ACC112 (cell line): ENCODE results near the gene ATP8A1.

Source experiments
- H2AFZ ChIP-seq: fragments of 200-600 bp; sonication (generic); one replicate; pipeline ENCODE4 v1.6.0; 2017; ENCODE audit warnings: antibody characterized with exemption, low read length; ENCODE audit not compliant: unreplicated experiment
- H3K27ac ChIP-seq: fragments of 200-600 bp; sonication (generic); 2 replicates; pipeline ENCODE4 v1.5.1; 2014; ENCODE audit warnings: low read depth, mild to moderate bottlenecking, antibody characterized with exemption, low read length, moderate library complexity
- H3K27me3 ChIP-seq: fragments of 200-600 bp; sonication (generic); 2 replicates; pipeline ENCODE4 v1.6.1; 2014; ENCODE audit warnings: mild to moderate bottlenecking, antibody characterized with exemption, low read length, moderate library complexity, mixed read lengths; ENCODE audit not compliant: insufficient read depth
- H3K36me3 ChIP-seq: fragments of 200-600 bp; sonication (generic); 2 replicates; pipeline ENCODE4 v1.6.1; 2016; ENCODE audit warnings: mild to moderate bottlenecking, antibody characterized with exemption, low read length, moderate library complexity, mixed read lengths; ENCODE audit not compliant: insufficient read depth
- H3K4me1 ChIP-seq: fragments of 200-600 bp; sonication (generic); one replicate; pipeline ENCODE4 v1.6.1; 2016; ENCODE audit warnings: low read length, mixed read lengths; ENCODE audit not compliant: insufficient read depth, unreplicated experiment, control insufficient read depth
- H3K4me3 ChIP-seq: fragments of 200-600 bp; sonication (generic); 2 replicates; pipeline ENCODE4 v1.5.1; 2014; ENCODE audit warnings: mild to moderate bottlenecking, low read depth, low read length
- H3K79me2 ChIP-seq: fragments of 200-600 bp; sonication (generic); one replicate; pipeline ENCODE4 v1.6.0; 2016; ENCODE audit warnings: low read length; ENCODE audit not compliant: control insufficient read depth, unreplicated experiment, insufficient read depth

Gene ATP8A1

DNA sequence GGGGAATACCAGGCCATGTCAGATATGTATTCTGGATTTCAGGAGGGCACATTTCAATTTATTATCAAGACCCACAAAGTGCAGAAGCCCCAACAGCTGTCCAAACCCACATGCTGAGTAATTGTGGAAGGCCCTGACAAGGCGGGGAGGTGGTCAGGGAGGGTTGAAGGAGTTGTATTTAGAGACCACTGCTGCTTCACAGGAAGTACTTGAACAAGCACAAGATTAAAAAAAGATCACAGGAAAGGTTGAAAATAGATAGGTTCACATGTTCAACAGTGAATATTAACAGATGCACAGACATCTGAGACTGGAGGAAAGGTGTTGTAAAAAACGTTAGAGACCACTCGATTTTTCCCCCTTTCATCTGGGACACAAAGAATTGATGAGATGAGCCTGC lies 17.9 kb downstream of the ATP8A1 start:
- Histone ChIP-seq H3K27ac (no peak overlapping the region), H3K79me2 (no peaks in the 10 kb centered on the region)

GRCh38 chr4:42638321-42638720 lies 18.6 kb downstream of the ATP8A1 start:
- Histone ChIP-seq H3K4me3 (no peak overlapping the region), H2AFZ (no peak overlapping the region), H3K79me2 (no peaks in the 10 kb centered on the region), H3K27ac (no peak overlapping the region), H3K36me3 (no peaks in the 10 kb centered on the region), H3K4me1 (no peaks in the 10 kb centered on the region), H3K27me3 (peaks cover 12% of the 10 kb centered on the region; the same call in 1 of the 2 replicates)

More for the DNA sequence above, 17.9 kb downstream of the ATP8A1 start:
- H3K4me1 ChIP-seq, result no peaks in the 10 kb centered on the region
- no peak overlapping the region for H3K4me3 ChIP-seq
- H3K27me3 ChIP-seq, result peaks cover 12% of the 10 kb centered on the region; the same call in 1 of the 2 replicates
- H3K36me3 ChIP-seq, result no peaks in the 10 kb centered on the region
- H2AFZ ChIP-seq, result no peak overlapping the region

DNA sequence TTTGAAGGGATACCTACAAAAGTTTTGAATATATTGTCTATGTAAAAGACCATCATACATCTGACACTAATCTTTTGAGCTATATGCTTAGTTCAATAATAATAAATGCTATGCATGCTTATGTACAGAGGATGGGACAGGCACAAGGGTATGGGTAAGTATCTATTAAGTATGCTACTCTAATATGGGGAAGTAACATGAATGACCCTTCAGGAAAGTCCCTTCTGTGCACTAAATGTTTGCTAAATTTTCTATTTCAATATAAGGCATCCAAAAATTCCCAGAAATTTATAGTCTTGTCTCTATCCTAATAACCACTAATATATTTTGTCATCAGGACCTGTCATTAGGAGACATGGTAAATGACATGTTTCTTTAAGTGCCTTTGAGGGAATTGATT lies 19.0 kb downstream of the ATP8A1 start:
- Histone ChIP-seq H3K4me3 (no peak overlapping the region), H3K27me3 (peaks cover 12% of the 10 kb centered on the region; the same call in 1 of the 2 replicates), H3K36me3 (no peaks in the 10 kb centered on the region), H3K4me1 (no peaks in the 10 kb centered on the region), H3K79me2 (no peaks in the 10 kb centered on the region), H2AFZ (no peak overlapping the region), H3K27ac (no peak overlapping the region)

GRCh38 chr4:42637104-42637503 lies 19.8 kb downstream of the ATP8A1 start:
- no peak overlapping the region for H3K27ac ChIP-seq
- no peak overlapping the region for H2AFZ ChIP-seq
- peaks cover 12% of the 10 kb centered on the region; the same call in 1 of the 2 replicates for H3K27me3 ChIP-seq
- no peak overlapping the region for H3K4me3 ChIP-seq
- H3K79me2 ChIP-seq, result no peaks in the 10 kb centered on the region
- no peaks in the 10 kb centered on the region for H3K4me1 ChIP-seq
- H3K36me3 ChIP-seq, result no peaks in the 10 kb centered on the region

DNA sequence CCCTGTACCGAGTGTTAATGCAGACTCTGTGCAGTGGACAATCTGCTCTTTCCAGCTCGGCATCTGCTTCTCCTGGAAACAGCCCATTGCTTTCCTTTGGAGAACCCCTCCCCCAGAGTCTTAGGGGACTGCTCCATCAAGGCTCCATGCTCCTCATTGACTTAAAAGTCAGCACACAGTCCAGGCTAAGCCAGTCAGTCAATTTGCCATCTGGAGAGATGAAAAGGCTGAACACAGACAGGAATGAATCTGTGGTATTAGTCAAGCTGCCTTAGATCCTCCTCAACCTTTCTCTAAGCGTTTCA lies 20.3 kb downstream of the ATP8A1 start:
- Histone ChIP-seq H3K27me3 (peaks cover 12% of the 10 kb centered on the region; the same call in 1 of the 2 replicates), H3K4me3 (no peak overlapping the region), H3K36me3 (no peaks in the 10 kb centered on the region), H3K27ac (no peak overlapping the region), H2AFZ (no peak overlapping the region), H3K79me2 (no peaks in the 10 kb centered on the region), H3K4me1 (no peaks in the 10 kb centered on the region)

DNA sequence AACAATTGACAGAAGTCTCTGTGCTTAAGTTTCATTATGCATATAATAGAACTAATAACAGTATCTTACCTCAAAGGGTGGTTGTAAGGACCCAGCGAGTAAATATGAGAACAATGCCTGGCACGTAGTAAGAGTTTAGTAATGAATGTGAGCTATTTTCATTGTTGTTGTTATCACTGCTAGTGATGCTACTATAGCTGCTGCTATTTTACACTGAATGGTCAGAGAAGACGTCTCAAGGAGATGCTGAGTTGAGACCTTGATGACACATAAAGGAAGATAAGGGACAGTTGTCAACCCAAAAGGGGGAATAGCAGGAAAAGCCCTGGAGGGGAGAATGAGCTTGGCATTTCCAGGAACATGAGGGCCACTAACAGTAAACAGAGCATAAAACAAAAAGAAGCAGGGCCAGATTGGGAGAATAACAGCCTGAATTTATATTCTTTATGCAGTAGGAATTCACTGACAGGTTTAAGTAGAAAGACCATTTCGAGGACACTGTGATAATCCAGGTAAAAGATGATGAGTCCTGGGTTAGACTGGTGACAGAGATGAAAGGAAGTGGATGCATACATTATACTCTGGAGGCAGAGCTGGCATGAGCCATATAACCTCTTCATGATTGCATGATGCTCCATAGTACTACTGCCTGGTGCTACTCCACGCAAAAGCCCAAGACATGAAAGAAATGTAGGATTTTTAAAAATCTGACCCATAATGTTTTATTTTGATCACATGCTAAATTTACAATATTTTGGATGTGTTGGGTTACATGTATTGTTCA lies 23.1 kb downstream of the ATP8A1 start:
- Histone ChIP-seq H3K27me3 (peaks cover 9% of the 10 kb centered on the region; the same call in 1 of the 2 replicates), H2AFZ (no peak overlapping the region), H3K4me1 (no peaks in the 10 kb centered on the region), H3K27ac (no peak overlapping the region), H3K36me3 (no peaks in the 10 kb centered on the region), H3K79me2 (no peaks in the 10 kb centered on the region), H3K4me3 (no peak overlapping the region)

GRCh38 chr4:42632653-42633382 lies 24.1 kb downstream of the ATP8A1 start:
- no peaks in the 10 kb centered on the region for H3K4me1 ChIP-seq

GRCh38 chr4:42630908-42631307 lies 26.0 kb downstream of the ATP8A1 start:
- Histone ChIP-seq H3K79me2 (no peaks in the 10 kb centered on the region), H3K4me1 (no peaks in the 10 kb centered on the region), H2AFZ (no peak overlapping the region), H3K36me3 (no peaks in the 10 kb centered on the region), H3K4me3 (no peak overlapping the region), H3K27me3 (peaks cover 14% of the 10 kb centered on the region), H3K27ac (no peak overlapping the region)

More at GRCh38 chr4:42632653-42633382, 24.1 kb downstream of the ATP8A1 start:
- Histone ChIP-seq H3K27ac (no peak overlapping the region), H3K36me3 (no peaks in the 10 kb centered on the region), H3K4me3 (no peak overlapping the region), H2AFZ (no peak overlapping the region), H3K79me2 (no peaks in the 10 kb centered on the region), H3K27me3 (peaks cover 8% of the 10 kb centered on the region; the same call in 1 of the 2 replicates)

- no peaks in the 10 kb centered on the region for H3K79me2 ChIP-seq
- H3K4me3 ChIP-seq, result no peak overlapping the region
- H3K36me3 ChIP-seq, result no peaks in the 10 kb centered on the region
- no peaks in the 10 kb centered on the region for H3K4me1 ChIP-seq
- H3K27ac ChIP-seq, result no peak overlapping the region
- H3K27me3 ChIP-seq, result peaks cover 23% of the 10 kb centered on the region
- no peak overlapping the region for H2AFZ ChIP-seq
These were observed 28.2 kb downstream of the ATP8A1 start for GRCh38 chr4:42628740-42629139.

DNA sequence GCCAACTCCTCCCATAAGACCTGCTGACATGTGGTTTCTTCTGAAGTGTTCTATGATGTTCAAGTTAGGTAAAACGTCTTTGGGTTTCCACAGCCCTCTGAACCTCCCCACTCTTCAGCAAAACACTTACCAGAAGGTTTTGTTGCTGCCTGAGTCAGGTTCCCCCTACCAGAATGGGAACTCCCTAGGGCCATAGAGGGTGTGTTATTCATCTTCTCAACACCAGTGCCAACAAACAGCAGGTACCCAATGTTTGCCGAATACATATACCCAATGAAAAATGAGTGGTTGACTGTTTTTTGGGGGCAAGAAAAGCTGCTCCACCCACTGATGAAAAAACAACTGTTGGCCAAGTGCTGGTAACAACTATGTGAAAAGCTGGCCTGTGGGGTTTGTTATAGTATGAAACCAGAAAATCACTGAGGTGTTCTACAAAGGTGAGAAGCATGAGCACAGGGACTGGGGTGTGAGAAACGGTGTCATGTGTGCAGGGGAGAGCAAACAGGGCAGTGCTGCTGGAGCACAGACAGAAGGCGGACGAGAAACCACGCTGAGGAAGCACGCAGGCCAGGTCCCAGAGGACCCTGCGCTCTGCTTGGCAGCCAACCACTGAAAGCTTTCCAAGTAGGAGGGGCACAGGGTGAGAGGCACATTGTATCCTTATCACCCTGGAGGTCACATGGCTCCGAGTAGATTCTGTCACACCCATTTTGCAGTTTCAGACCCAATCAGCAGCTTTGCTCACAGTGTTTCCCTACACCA lies 28.8 kb downstream of the ATP8A1 start:
- no peak overlapping the region for H3K27ac ChIP-seq
- no peaks in the 10 kb centered on the region for H3K79me2 ChIP-seq
- no peak overlapping the region for H3K4me3 ChIP-seq
- H3K4me1 ChIP-seq, result no peaks in the 10 kb centered on the region
- peaks cover 23% of the 10 kb centered on the region for H3K27me3 ChIP-seq
- no peaks in the 10 kb centered on the region for H3K36me3 ChIP-seq
- H2AFZ ChIP-seq, result no peak overlapping the region
